Hematopoietic multipotent progenitor cell treated with erythropoietin and hydrocortisone succinate and interleukin-3 and kit ligand, for 6 days (in vitro differentiated cells): Measurements from ENCODE around the gene RILPL1.
"Not testable (repeated sequence)": the region's sequence is repeated elsewhere in the genome, so short reads cannot be mapped to it uniquely, and the experiment has no call there.

Source experiments
- DNase-seq: peaks from one replicate; pipeline ENCODE4 v3.0.0-alpha.2; 2015

RILPL1 gene

DNA sequence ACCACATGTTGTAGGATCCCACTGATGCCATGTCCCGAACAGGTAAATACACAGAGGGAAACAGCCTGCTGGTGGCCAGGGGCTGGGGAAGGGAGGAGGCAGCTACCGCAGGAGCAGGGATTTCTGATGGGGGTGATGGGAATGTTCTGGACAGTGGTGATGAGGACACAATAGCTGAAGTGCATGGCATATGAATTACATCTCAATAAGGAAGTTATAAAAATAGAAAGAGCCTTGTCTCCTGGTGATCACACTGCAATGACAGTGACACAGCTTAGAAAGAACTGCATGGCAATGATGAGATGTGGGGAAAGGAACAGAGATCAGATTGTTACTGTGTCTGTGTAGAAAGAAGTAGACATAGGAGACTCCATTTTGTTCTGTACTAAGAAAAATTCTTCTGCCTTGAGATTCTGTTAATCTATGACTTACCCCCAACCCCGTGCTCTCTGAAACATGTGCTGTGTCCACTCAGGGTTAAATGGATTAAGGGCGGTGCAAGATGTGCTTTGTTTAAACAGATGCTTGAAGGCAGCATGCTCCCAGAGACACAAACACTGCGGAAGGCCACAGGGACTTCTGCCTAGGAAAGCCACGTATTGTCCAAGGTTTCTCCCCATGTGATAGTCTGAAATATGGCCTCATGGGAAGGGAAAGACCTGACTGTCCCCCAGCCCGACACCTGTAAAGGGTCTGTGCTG, 41.0 kb downstream of the RILPL1 start:
- DNase-seq, result not testable (repeated sequence)

DNA sequence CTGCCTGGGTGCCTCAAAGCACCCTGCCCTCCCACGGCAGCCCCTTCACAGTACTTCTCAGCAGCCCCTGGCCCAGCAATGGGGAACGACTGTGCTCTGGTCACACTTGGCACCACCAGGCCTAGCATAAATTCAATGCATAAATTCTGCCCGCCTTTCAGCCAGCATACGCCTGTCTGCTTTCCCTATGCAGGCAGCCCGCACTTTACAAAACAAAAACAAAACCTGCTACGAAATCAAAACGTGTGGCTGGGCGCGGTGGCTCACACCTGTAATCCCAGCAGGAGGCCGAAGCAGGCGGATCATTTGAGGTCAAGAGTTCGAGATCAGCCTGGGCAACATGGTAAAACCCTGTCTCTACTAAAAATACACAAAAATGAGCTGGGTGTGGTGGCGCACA, 42.0 kb downstream of the RILPL1 start:
- no peak for DNase-seq

DNA sequence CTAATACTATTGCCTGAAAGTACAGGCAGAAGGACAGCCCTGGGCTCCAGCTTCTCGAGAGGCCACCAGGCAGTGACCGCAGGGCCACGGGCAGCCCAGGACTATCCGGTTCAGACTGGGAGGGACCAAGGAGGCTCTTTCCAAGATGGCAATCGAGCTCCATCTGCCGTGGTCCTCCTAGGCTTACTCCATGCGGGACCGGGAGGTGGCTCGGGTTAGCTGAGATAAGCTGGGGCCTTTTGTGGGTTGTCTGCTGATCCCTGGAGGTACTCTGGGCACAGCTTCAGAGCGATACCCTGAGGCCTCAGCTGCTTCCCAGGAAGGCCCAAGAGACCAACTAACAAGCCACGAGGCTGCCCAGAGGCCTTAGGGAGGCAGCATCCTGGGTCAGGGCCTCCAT, 42.5 kb downstream of the RILPL1 start:
- no peak for DNase-seq

DNA sequence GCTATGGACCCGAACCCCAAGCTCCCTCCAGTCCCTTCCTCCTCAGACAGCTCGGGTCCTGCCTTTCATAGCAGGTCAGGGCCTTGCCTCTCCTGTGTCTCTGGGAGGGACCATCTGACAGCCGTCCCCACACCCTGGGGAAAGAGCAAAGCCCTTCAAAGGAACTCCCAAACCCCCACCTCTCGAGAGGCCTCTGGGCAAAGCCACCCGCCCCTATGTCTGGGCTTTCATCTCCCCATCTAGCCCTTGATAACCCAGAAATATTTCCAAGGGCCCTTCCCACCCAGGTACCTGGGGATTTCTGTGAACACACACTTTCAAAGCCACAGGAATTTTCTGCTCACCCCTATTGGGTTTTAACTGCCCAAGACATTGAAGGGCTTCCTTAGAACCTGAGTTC, 43.4 kb downstream of the RILPL1 start:
- no peak for DNase-seq

DNA sequence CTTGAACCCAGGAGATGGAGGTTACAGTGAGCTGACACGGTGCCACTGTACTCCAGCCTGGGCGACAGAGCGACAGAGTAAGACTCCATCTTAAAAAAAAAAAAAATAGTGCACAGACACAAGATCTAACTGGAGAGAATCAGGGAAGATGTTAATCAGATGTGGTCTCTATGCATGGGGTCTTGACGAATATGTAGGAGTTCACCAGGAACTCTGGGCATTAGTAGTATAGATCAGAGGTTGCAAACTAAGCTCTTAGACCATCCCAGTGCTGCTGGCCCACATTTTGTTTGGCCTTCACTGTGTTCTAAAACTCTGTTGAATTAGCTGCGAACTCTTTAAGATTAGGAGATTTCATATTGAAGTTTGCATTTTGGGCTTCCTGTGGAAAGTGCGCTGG, 43.9 kb downstream of the RILPL1 start:
- DNase-seq, result no peak

DNA sequence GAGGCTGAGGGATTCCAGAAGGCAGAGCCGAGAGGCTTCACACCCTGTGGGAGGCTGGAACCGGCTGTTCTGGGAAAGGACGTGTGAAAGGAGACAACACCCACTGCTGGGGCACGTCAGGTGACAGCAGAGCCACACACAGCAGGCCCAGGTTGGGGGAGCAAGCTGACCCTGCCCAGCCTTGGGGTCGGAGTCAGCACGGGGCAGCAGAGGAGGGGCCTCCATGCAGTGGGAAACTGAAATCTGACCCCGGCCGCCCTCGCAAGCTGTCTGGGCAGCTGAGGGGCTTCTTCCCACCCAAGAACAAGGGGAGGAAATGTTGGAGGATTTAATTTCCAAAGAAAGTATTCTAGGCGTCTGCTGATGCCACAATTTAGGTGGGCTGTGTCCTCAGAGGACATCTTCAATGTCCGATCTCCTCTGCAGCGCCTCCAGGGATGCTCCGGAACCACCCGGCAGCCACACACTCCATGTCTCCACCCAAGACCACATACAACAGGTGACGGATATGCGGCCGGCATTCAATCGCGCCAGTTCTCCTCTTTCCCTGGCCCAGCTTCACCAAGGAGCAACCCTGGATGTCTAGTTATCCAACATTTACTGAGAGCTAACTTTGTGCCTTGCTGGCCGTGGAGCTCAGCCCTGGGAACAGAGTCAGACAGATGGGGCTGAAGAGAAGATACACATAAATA, 44.8 kb downstream of the RILPL1 start:
- DNase-seq, result no peak

DNA sequence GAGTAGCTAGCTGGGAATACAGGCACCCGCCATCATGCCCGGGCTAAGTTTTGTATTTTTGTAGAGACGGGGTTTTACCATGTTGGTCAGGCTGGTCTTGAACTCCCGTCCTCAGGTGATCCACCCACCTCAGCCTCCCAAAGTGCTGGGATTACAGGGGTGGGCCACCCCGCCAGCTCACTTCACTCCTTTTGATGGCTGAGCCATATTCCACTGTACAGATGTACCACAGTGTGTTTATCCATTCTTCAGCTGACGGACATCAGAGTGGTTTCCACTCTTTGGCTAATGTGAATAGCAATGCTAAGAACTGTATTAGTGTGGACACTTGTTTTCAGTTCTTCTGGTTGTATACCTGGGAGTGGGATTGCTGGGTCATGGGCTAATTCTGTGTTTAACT, 46.1 kb downstream of the RILPL1 start:
- no peak for DNase-seq

DNA sequence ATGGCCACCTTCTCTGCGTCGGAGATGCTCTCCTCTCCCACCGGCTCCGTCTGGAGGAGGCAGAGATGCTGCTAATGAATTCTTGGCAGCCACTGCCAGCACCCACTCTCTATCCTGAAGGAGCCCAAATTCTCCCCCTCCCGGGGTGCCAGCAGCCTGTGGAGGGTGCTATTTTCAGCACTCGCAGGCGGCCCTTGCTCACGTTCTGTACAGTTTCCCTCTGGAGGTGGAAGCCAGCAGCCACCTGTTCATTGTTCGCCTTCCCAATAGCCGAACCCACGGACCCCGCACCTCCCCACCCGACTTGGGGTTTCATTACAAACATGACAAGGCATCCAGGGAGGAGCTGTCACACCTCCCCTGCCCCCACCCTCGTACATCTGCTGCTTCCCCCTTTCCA, 47.8 kb downstream of the RILPL1 start:
- DNase-seq, result no peak

DNA sequence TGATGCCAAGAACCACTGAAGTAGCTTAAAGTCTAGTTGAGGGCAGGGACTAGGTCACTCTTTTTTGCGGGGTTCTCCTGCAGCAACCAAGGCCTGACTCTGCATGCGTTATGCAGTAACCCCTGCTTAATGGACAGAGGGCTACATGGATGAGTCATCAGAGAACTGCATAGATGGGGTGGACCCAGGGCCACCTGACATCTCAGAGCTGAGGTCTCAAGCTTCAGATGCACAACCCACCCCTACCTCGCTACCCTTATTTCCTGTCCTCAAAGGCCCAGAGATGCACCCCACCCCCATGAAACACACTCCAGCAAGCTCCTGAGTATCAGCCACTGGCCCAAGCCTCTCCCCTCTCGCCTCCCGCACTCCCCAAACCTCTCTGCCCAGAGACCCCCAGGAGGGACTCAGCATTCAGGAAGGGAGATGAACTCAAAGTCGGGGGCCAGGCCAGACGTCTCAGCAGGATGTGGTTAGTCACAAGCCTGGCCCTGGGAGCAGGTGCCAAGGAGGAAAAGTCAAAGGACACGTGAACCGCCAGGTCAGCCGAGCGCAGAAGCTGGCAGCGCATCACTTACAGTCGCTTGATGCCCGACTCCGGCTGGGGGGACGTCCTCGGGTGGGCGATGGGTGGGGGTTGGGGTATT, 49.8 kb downstream of the RILPL1 start:
- no peak for DNase-seq

DNA sequence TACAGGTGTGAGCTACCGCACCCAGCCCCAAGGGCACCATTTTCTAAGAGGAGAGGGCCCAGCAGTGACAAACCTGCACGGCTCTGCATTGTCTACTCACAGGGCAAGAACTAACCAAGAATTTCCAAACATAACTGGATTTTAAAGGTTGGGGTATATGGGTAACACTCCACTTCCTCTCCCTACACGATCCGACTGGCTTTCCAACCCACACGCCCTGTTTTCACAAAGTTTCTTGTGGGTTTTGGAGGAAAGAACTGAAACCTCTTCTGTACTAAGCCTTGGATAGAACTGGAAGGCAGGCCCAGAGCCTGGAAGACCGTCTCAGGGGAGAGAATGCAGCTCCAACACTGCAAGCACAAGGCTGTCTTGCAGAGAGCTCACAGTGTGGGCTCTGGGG, 50.6 kb downstream of the RILPL1 start:
- no peak for DNase-seq

DNA sequence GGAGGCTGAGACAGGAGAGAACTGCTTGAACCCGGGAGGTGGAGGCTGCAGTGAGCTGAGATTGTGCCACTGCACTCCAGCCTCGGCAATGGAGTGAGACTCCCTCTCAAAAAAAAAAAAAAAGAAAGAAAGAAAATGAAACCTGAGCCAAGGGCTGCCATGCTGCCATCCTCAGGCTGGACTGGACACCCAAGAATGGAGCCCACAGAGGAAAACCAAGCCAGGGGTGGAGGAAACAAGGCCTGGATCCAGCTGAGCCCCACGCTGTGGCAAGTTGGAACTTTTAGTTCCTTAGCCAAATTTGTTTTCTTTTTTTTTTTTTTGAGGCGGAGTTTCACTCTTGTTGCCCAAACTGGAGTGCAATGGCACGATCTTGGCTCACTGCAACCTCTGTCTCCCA, 52.3 kb downstream of the RILPL1 start:
- not testable (repeated sequence) for DNase-seq

DNA sequence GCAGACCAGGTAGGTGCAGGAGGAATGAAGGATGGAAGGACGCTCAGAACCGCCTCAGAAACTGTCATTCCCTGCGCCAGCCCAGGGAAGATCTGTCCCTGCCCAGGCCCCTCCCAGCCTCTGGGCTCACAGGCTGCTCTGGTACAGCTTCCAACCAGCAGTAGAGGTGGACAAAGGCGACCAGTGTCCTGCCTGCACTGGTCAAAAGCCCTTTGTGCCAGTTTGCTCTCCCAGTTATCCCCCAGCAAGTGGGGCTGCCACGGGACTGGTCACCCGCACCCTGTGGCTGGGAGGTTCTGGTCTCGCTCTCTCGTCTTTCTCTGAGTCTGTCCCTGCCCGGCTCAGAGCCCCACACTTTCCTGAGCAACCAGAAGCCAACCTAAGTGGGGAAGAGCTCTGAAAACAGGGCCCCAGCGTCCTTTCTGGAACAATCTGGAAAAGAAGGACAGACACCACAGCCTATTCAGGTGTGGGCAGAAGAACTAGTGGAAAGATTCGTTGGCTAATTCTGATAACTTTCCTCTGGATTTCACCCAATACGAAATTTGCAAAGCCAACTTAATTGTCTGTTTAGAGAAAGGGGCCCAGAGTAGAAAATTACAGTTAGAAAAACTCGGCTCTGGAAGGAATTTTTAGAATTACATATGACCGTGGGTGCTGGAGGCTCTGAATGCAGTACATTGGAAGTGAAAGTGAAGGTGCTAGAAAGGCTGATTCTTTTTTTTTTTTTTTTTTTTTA, 53.9 kb downstream of the RILPL1 start:
- DNase-seq, result no peak

DNA sequence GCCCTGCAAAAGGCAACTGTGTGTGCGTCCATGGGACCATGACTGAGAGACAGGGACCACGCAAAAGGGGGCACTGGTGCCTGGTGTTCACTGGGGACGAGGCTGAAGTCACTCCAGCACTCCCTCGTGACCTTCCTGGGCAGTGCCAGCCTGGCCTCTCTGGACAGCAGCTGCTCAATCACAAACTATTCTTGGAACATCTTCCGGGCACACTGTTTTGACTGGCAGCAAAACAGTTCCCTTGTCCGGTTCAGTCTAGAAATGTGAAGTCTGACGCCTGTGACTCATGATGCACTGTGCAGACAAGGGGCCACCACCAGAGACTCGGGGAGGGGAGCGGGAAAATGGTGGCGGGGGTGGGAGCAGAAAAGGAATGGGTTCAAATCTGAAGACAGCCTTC, 54.8 kb downstream of the RILPL1 start:
- no peak for DNase-seq

DNA sequence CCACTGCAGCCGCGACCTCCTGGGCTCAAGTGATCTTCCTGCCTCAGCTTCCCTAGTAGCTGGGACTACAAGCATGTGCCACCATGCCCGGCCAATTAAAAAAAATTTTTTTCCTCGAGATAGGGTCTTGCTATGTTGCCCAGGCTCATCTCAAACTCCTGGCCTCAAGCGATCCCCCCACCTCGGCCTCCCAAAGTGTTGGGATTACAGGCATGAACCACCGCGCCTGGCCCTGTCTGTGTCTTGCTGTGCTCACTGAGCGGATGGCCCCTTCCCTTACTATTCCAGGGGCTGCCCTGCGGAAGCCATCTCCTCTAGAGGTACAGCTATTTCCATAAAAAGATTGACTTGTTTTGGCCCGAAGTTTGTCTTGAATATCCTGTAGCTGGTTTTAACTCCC, 55.5 kb downstream of the RILPL1 start:
- no peak for DNase-seq

DNA sequence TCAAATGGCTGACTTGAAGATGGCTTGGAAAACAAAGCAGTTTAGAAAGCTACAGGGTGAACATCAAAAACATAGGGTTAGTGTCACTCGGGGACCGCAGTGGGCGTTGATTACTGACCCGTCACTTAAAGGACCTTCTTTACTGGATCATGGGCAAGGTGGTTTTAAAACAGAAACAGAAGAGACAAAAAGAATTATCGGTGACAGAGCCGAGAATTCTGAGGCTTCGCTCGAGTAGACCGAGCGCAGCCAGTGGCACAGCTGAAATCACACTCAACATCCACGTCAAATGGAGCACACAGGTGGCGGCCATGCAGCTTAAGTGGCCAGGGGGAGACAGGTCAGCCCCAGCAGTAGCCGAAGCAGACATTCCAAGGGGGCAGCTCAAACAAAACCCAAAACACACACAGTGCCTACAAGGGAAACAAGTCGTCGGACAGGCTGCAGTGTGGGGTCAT, 58.2 kb downstream of the RILPL1 start:
- no peak for DNase-seq

DNA sequence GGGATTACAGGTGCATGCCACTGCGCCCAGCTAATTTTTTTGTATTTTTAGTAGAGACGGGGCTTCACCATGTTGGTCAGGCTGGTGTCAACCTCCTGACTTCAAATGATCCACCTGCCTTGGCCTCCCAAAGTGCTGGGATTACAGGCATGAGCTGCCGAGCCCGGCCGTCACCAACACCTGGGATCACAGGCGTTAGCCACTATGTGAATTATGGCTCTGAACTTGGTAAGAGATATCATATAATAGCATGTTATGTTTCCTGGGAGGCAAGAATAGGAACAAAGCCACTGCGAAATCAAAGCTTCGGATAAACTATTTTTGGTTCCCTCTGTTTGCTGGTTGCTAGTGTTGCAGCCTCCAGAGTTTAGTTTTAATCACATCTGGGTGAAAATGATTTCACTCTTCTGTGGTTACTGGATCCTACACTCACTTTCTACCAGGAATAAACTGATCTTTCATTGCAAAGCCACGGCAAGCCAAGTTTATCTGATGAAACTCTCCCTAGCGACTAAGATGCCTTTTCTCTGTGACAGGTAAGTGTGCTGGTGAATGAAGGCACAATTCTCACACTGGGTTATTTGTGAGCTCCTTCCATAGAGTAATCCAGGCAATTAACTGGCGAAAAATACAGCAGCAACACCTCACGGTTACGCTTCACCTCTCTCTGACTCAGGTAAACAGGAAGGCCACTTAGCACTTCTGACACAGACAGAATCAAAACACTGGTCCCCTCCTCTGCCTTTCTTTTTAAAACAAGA, 58.9 kb downstream of the RILPL1 start:
- DNase-seq, result no peak

DNA sequence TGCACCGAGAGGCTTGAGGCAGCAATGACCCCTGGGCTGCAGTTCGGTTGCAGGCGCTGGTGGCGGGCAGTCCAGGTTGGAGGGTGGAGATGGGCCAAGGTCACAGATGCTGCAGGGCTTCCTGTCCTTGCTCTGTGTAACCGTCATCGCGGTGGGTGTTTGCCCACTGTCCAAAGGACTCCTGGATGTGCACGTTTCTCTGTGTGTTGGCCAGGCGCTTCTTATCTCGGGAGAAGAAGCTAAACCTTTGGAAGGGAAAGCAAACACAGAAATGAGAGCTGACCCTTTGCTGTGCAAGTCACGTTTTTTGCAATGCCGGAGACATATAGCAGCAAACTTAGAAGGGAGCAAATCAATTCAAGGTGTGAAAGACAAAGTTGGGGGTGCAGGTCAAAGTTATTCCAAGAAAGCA, 61.1 kb downstream of the RILPL1 start:
- no peak for DNase-seq

DNA sequence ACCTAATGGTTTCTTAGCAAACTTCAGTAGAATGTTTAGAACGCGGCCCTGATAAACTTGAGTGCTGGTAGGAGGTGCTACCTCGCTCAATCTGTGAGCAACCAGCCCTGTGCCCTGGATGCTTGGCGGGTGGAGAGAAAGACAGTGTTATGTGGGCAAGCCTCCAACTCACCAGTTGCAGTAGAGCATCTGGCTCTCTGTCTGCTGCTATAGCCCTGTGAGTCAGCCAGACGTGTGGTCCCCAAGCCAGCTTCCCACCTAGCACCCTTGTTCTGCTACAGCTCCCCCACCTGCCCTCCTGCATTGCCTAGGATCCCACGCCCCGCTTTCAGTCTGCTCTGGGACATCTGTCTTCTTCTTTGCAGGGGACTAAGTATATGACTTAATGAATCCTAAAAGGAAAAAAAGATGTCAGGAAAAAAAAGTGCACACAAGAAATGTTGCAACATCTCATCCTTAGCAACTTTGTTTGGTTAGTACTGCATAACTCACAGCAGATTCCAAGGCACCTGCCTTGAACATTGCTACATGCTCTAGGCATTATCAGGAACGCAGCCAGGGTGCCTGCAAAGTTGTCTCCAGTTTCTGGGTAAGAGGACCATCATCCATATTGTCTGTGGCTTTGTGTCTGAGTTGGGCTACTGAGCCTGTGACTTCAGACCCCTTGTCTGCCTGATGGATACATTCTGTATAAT, 62.0 kb downstream of the RILPL1 start:
- no peak for DNase-seq

DNA sequence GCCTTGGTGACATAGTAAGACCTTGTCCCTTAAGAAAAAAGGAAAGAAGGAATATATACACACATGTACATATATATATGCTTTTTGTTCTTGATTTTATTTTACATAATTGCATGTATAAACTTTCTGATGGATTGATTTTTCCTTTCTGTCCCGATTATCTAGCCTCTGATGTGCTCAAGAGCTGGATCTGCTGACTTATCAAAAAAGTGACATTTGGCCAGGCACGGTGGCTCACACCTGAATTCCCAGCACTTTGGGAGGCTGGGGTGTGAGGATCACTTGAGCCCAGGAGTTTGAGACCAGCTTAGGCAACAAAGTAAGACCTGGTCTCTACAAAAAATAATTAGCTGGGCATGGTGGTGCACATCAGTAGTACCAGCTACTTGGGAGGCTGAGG, 63.5 kb downstream of the RILPL1 start:
- no peak for DNase-seq

DNA sequence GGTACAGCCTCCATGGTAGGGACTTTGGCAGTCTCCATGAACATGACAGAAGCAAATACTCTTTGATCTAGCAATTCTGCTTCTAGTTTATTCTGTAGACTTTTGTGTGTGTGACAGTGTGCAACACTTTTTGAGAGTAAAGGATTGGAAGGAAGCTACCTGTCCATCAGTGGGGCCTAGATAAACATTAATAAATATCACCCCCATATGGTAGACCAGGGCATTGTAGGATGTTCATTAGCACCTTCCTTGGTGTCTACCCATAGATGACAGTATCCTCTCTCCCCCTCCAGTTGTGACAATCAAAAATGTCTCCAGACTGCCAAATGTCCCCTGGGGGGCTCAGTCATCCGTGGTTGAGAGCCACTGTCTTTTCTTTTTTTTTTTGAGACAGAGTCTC, 64.7 kb downstream of the RILPL1 start:
- peak; percentile 60 for DNase-seq

DNA sequence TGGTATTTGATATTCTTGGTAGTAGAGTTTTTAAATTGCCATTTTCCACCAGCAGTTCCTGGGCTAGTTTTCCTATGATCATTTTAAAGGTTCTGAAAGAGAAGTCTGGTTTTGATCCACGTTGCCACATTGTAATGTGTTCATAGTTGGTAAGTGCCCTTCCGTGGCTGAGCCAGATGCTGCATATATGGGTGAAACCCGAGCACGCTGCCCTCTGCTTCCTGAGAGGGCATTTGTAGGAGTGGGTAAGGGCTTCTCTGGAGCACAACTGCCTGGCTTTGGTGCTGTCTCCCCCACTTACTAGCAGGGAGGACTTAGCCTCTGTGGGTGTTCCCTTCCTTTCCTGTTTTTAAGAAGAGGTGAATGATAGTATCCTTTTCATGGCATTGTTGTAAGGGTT, 68.4 kb downstream of the RILPL1 start:
- no peak for DNase-seq

DNA sequence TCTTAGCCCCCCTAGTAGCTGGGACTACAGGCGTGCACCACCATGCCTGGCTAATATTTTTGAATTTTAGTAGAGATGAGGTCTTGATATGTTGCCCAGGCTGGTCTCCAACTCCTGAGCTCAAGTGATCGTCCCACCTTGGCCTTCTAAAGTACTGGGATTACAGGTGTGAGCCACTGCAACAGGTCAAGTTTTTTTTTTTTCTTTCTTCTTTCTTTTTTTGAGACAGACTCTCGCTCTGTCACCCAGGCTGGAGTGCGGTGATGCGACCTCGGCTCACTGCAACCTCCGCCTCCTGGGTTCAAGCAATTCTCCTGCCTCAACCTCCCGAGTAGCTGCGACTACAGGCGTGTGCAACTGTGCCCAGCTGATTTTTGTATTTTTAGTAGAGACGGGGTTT, 70.3 kb downstream of the RILPL1 start:
- not testable (repeated sequence) for DNase-seq
